GM12878 (cell line): ENCODE data around the gene UNC119. TPM values are rescaled to one million over a fixed set of nuclear protein-coding genes. Genes with fewer than 3 reads are reported as not detected.
A peak's percentile ranks its signal among the peaks of the same experiment; 100 is the strongest.

Experiments
- BMI1 ChIP-seq: fragments of 450-650 bp; IDR thresholded peaks from 2 replicates; pipeline ENCODE4 v1.6.1; 2016; ENCODE audit warnings: mild to moderate bottlenecking, moderate library complexity, borderline replicate concordance
- CHD2 ChIP-seq: IDR thresholded peaks from 2 replicates; pipeline ENCODE4 v1.6.1; 2011; ENCODE audit warnings: low read depth, low read length, improper control_type of control experiment, borderline replicate concordance
- CREB1 ChIP-seq: IDR thresholded peaks from 2 replicates; pipeline ENCODE4 v1.6.1; 2012; ENCODE audit warnings: low read depth, mild to moderate bottlenecking, inconsistent platforms
- GATAD2B ChIP-seq: fragments of 450-650 bp; conservative IDR thresholded peaks from 2 replicates; pipeline ENCODE4 v1.6.1; 2017; ENCODE audit warnings: low read depth, mild to moderate bottlenecking, moderate library complexity
- HDAC6 ChIP-seq: fragments of 200-600 bp; sonication (generic); IDR thresholded peaks from one replicate; pipeline ENCODE4 v1.8.0; 2017; ENCODE audit warnings: antibody characterized with exemption; ENCODE audit not compliant: unreplicated experiment
- IKZF1 ChIP-seq: fragments of 450-650 bp; conservative IDR thresholded peaks from 2 replicates; pipeline ENCODE4 v1.6.1; 2017; ENCODE audit warnings: antibody characterized with exemption, mild to moderate bottlenecking
- MEF2B ChIP-seq: fragments of 450-650 bp; IDR thresholded peaks from 2 replicates; pipeline ENCODE4 v1.6.1; 2018; ENCODE audit warnings: mild to moderate bottlenecking, moderate library complexity; ENCODE audit not compliant: partially characterized antibody, poor library complexity, severe bottlenecking
- NBN ChIP-seq: fragments of 450-650 bp; IDR thresholded peaks from 2 replicates; pipeline ENCODE4 v1.6.1; 2016
- SIN3A ChIP-seq: IDR thresholded peaks from 2 replicates; pipeline ENCODE4 v1.6.1; 2012; ENCODE audit warnings: low read depth, low read length, improper control_type of control experiment
- SMAD1 ChIP-seq: fragments of 450-650 bp; IDR thresholded peaks from 2 replicates; pipeline ENCODE4 v1.6.1; 2018; ENCODE audit warnings: mild to moderate bottlenecking, low read depth; ENCODE audit not compliant: partially characterized antibody
- SMARCA5 ChIP-seq: fragments of 450-650 bp; IDR thresholded peaks from 2 replicates; pipeline ENCODE4 v1.6.1; 2017; ENCODE audit warnings: mild to moderate bottlenecking
- SREBF1 ChIP-seq: IDR thresholded peaks from 2 replicates; pipeline ENCODE4 v1.6.1; 2012; ENCODE audit warnings: mild to moderate bottlenecking, low read length
- ZBED1 ChIP-seq: IDR thresholded peaks from 2 replicates; pipeline ENCODE4 v1.6.1; 2016; ENCODE audit warnings: borderline replicate concordance
- ZNF217 ChIP-seq: fragments of 450-650 bp; IDR thresholded peaks from 2 replicates; pipeline ENCODE4 v1.6.1; 2017; ENCODE audit warnings: antibody characterized with exemption, mild to moderate bottlenecking
- polyA plus RNA-seq, 11 experiments: library from polyadenylated mRNA; depleted of rRNA in 4 of 11; unstranded in 6 of 11; stranded (reverse) in 5 of 11; fragments of >200 nt; fragmentation: Nextera tagmentation in 4 of 11; fragmentation: Illumina TruSeq in 1 of 11; extraction: Ambion mirVana in 4 of 11; extraction: Trizol in 1 of 11; gene quantifications; 1 replicate in 1 of 11; 2 replicates in 10 of 11; pipeline versions ENCODE4 v1.2.1 to v1.2.3, GENCODE V29; 2011 to 2016; ENCODE audit warnings: inconsistent platforms in 2 of 11, missing spikeins in 2 of 11, low read depth in 1 of 11
- total RNA-seq, 4 experiments: library from RNA; depleted of rRNA in 3 of 4; stranded (reverse); fragments of >200 nt in 3 of 4; fragmentation: Illumina TruSeq in 1 of 4; extraction: Trizol in 1 of 4; gene quantifications; 2 replicates each; pipeline versions ENCODE4 v1.2.1 to v1.2.3, GENCODE V29; 2013 to 2021
- TF ChIP-seq, protein P1 (sequence below): fragments of 450-650 bp; IDR thresholded peaks from 2 replicates; pipeline ENCODE4 v1.6.1; 2016; ENCODE audit warnings: mild to moderate bottlenecking
- TF ChIP-seq, protein P2 (sequence below): fragments of 450-650 bp; IDR thresholded peaks from 2 replicates; pipeline ENCODE4 v1.6.1; 2017; ENCODE audit warnings: low read depth, mild to moderate bottlenecking, moderate library complexity
- TF ChIP-seq, protein P3 (sequence below): IDR thresholded peaks from 2 replicates; pipeline ENCODE4 v1.6.1; 2011; ENCODE audit warnings: low read depth, mild to moderate bottlenecking, low read length, moderate library complexity, borderline replicate concordance; ENCODE audit errors: extremely low read depth
- TF ChIP-seq, protein P4 (sequence below): fragments of 450-650 bp; IDR thresholded peaks from 2 replicates; pipeline ENCODE4 v1.6.1; 2014; ENCODE audit warnings: mild to moderate bottlenecking
- TF ChIP-seq, protein P5 (sequence below): fragments of 450-650 bp; IDR thresholded peaks from 2 replicates; pipeline ENCODE4 v1.6.1; 2017; ENCODE audit warnings: mild to moderate bottlenecking, moderate library complexity
- TF ChIP-seq, protein P6 (sequence below): IDR thresholded peaks from 2 replicates; pipeline ENCODE4 v1.6.1; 2012; ENCODE audit warnings: low read depth, low read length, improper control_type of control experiment

Gene UNC119
- total and polyA plus RNA-seq, 10 of the 15 experiments (the other 5 are each of a cell fraction or from before 2014, with no cell fraction given) = 2.7 to 436 (median 57.8) TPM

DNA sequence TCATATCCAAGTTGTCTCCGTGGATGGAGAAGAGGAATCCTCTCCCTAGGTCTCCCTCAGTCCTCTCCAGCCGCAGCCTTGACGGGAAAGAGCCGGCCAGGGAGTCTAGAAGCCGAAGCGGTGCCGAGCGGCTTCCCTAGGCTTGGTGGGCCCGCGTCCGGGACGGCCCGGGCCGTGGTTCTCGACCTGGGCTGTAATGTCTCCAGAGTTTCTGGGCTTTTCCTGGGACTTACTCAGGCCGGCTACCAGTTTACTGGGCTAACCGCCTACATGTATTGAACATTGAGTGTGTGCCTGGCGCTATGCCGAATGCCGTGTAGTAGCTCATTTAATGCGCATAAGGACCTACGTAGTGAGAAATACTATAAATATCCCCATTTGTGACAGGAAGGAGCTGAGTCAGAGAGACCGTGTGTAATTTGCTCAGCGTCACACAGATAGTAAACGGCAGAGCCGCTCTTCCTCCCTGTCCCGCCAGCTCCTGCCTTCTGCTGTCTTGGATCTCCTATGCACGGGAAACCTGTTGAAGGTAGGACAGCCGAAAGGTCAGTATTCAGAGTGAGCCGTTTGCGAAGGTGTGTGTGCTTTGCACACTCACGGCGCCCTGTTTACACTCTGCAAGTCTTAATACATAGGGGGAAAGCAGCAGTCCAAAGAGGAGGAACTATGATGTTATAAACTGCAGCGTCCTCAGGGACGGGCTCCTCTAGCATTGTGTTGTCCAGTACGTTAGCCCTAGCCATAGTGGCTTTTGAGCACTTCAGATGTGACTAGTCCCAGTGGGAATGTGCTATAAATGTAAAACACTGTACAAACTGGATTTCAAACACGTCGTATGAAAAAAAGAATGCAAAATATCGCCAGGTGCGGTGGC is 47.1 kb upstream of the UNC119 start (continued):
- TF ChIP-seq, protein P1, sequence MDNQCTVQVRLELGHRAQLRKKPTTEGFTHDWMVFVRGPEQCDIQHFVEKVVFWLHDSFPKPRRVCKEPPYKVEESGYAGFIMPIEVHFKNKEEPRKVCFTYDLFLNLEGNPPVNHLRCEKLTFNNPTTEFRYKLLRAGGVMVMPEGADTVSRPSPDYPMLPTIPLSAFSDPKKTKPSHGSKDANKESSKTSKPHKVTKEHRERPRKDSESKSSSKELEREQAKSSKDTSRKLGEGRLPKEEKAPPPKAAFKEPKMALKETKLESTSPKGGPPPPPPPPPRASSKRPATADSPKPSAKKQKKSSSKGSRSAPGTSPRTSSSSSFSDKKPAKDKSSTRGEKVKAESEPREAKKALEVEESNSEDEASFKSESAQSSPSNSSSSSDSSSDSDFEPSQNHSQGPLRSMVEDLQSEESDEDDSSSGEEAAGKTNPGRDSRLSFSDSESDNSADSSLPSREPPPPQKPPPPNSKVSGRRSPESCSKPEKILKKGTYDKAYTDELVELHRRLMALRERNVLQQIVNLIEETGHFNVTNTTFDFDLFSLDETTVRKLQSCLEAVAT = 0 out of 2 replicates have a peak, but pooled peaks have one; percentile 75
- TF ChIP-seq ZBED1 (no peak), IKZF1 (peak; percentile 78), NBN (0 out of 2 replicates have a peak, but pooled peaks have one; percentile 53), SIN3A (0 out of 2 replicates have a peak, but pooled peaks have one; percentile 20), GATAD2B (0 out of 2 replicates have a peak, but pooled peaks have one; percentile 41), HDAC6 (no peak), CREB1 (peak; percentile 87), ZNF217 (no peak), BMI1 (no peak), CHD2 (no peak; the same call in 1 of the 2 replicates), SMARCA5 (peak; percentile 51; the same call in 1 of the 2 replicates), SMAD1 (peak; percentile 2), MEF2B (peak; percentile 67), SREBF1 (no peak)
- TF ChIP-seq, protein P2, sequence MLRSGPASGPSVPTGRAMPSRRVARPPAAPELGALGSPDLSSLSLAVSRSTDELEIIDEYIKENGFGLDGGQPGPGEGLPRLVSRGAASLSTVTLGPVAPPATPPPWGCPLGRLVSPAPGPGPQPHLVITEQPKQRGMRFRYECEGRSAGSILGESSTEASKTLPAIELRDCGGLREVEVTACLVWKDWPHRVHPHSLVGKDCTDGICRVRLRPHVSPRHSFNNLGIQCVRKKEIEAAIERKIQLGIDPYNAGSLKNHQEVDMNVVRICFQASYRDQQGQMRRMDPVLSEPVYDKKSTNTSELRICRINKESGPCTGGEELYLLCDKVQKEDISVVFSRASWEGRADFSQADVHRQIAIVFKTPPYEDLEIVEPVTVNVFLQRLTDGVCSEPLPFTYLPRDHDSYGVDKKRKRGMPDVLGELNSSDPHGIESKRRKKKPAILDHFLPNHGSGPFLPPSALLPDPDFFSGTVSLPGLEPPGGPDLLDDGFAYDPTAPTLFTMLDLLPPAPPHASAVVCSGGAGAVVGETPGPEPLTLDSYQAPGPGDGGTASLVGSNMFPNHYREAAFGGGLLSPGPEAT = no peak
- TF ChIP-seq, protein P3, sequence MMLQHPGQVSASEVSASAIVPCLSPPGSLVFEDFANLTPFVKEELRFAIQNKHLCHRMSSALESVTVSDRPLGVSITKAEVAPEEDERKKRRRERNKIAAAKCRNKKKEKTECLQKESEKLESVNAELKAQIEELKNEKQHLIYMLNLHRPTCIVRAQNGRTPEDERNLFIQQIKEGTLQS = no peak
- TF ChIP-seq, protein P4, sequence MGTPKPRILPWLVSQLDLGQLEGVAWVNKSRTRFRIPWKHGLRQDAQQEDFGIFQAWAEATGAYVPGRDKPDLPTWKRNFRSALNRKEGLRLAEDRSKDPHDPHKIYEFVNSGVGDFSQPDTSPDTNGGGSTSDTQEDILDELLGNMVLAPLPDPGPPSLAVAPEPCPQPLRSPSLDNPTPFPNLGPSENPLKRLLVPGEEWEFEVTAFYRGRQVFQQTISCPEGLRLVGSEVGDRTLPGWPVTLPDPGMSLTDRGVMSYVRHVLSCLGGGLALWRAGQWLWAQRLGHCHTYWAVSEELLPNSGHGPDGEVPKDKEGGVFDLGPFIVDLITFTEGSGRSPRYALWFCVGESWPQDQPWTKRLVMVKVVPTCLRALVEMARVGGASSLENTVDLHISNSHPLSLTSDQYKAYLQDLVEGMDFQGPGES = no peak
- TF ChIP-seq, protein P5, sequence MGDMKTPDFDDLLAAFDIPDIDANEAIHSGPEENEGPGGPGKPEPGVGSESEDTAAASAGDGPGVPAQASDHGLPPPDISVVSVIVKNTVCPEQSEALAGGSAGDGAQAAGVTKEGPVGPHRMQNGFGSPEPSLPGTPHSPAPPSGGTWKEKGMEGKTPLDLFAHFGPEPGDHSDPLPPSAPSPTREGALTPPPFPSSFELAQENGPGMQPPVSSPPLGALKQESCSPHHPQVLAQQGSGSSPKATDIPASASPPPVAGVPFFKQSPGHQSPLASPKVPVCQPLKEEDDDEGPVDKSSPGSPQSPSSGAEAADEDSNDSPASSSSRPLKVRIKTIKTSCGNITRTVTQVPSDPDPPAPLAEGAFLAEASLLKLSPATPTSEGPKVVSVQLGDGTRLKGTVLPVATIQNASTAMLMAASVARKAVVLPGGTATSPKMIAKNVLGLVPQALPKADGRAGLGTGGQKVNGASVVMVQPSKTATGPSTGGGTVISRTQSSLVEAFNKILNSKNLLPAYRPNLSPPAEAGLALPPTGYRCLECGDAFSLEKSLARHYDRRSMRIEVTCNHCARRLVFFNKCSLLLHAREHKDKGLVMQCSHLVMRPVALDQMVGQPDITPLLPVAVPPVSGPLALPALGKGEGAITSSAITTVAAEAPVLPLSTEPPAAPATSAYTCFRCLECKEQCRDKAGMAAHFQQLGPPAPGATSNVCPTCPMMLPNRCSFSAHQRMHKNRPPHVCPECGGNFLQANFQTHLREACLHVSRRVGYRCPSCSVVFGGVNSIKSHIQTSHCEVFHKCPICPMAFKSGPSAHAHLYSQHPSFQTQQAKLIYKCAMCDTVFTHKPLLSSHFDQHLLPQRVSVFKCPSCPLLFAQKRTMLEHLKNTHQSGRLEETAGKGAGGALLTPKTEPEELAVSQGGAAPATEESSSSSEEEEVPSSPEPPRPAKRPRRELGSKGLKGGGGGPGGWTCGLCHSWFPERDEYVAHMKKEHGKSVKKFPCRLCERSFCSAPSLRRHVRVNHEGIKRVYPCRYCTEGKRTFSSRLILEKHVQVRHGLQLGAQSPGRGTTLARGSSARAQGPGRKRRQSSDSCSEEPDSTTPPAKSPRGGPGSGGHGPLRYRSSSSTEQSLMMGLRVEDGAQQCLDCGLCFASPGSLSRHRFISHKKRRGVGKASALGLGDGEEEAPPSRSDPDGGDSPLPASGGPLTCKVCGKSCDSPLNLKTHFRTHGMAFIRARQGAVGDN = no peak
- TF ChIP-seq, protein P6, sequence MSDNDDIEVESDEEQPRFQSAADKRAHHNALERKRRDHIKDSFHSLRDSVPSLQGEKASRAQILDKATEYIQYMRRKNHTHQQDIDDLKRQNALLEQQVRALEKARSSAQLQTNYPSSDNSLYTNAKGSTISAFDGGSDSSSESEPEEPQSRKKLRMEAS = no peak
